KBM-7 (cell line): Measurements from ENCODE around the gene ACTR3C.
"Not testable (repeated sequence)": the region's sequence is repeated elsewhere in the genome, so short reads cannot be mapped to it uniquely, and the experiment has no call there.

ENCODE experiments used
- DNase-seq: peaks from one replicate; pipeline ENCODE4 v3.0.0-alpha.2; 2015
- in situ Hi-C: fragments of 300-500 bp; cut with MboI; formaldehyde crosslinking; loops from 2 replicates; pipeline ENCODE4 v1.14.3; 2020; ENCODE audit warnings: low sequenced_read_pairs, low pct_unique_long_range_greater_than_20kb, mixed read lengths

ACTR3C gene

GRCh38 chr7:150296802-150297201 is 26.5 kb downstream of the ACTR3C start:
- in situ Hi-C loops, DNase-seq: not testable (repeated sequence)

- in situ Hi-C loops, DNase-seq: not testable (repeated sequence)
These were observed 27.7 kb downstream of the ACTR3C start for GRCh38 chr7:150295614-150296013.

GRCh38 chr7:150295027-150295426 is 28.3 kb downstream of the ACTR3C start:
- in situ Hi-C loops: not testable (repeated sequence)

GRCh38 chr7:150290317-150290716 is 33.0 kb downstream of the ACTR3C start:
- DNase-seq, in situ Hi-C loops: not testable (repeated sequence)

More at GRCh38 chr7:150295027-150295426, 28.3 kb downstream of the ACTR3C start:
- DNase-seq: not testable (repeated sequence)

- DNase-seq, in situ Hi-C loops: not testable (repeated sequence)
These were observed 34.5 kb downstream of the ACTR3C start for GRCh38 chr7:150288816-150289215.

GRCh38 chr7:150287815-150288214 is 35.5 kb downstream of the ACTR3C start:
- in situ Hi-C loops: not testable (repeated sequence)
- DNase-seq: peak; percentile 27

- in situ Hi-C loops: not testable (repeated sequence)
- DNase-seq: peak; percentile 64
These were observed 37.2 kb downstream of the ACTR3C start for GRCh38 chr7:150285849-150286754.

GRCh38 chr7:150283608-150284007 is 39.7 kb downstream of the ACTR3C start:
- in situ Hi-C loops, DNase-seq: not testable (repeated sequence)

- in situ Hi-C loops: not testable (repeated sequence)
- peak; percentile 20 for DNase-seq
These were observed 40.2 kb downstream of the ACTR3C start for GRCh38 chr7:150283111-150283510.

- DNase-seq, in situ Hi-C loops: not testable (repeated sequence)
These were observed 41.5 kb downstream of the ACTR3C start for GRCh38 chr7:150281681-150282403.

- DNase-seq, in situ Hi-C loops: not testable (repeated sequence)
These were observed 45.0 kb downstream of the ACTR3C start for GRCh38 chr7:150278383-150278782.

GRCh38 chr7:150276132-150276695 is 47.1 kb downstream of the ACTR3C start:
- peak; percentile 62 for DNase-seq
- in situ Hi-C loops: not testable (repeated sequence)

GRCh38 chr7:150271898-150272297 is 51.4 kb downstream of the ACTR3C start:
- in situ Hi-C loops, DNase-seq: not testable (repeated sequence)

GRCh38 chr7:150270101-150270824 is 53.1 kb downstream of the ACTR3C start:
- in situ Hi-C loops, DNase-seq: not testable (repeated sequence)

- not testable (repeated sequence) for DNase-seq
These were observed 54.5 kb downstream of the ACTR3C start for GRCh38 chr7:150268798-150269197.

GRCh38 chr7:150268287-150268686 is 55.1 kb downstream of the ACTR3C start:
- in situ Hi-C loops: not testable (repeated sequence)

More at GRCh38 chr7:150268798-150269197, 54.5 kb downstream of the ACTR3C start:
- in situ Hi-C loops: not testable (repeated sequence)

GRCh38 chr7:150266953-150267665 is 56.2 kb downstream of the ACTR3C start:
- DNase-seq: peak; percentile 20
- in situ Hi-C loops: not testable (repeated sequence)

More at GRCh38 chr7:150268287-150268686, 55.1 kb downstream of the ACTR3C start:
- not testable (repeated sequence) for DNase-seq

- in situ Hi-C loops, DNase-seq: not testable (repeated sequence)
These were observed 60.7 kb downstream of the ACTR3C start for GRCh38 chr7:150262656-150263055.
